DND-41 (cell line): ENCODE data around the gene ADARB2.

Source experiments
- CTCF ChIP-seq: IDR thresholded peaks from 2 replicates; pipeline ENCODE4 v1.5.1; 2012; ENCODE audit warnings: borderline replicate concordance, low read length, moderate library complexity, mild to moderate bottlenecking; ENCODE audit not compliant: poor library complexity, severe bottlenecking; ENCODE audit errors: extremely low read depth
- EZH2 ChIP-seq: IDR thresholded peaks from 3 replicates; pipeline ENCODE4 v1.6.1; 2012; ENCODE audit warnings: borderline replicate concordance, low read depth, mild to moderate bottlenecking, moderate library complexity, low read length, inconsistent platforms; ENCODE audit not compliant: severe bottlenecking

- TF ChIP-seq CTCF = no peak
- TF ChIP-seq EZH2 = no peak
Observed at GRCh38 chr10:1402816-1403507, 334.4 kb downstream of the ADARB2 start.
